ENCODE data around the gene INPP5E.

INPP5E gene

GRCh38 chr9:136473354-136473721 lies 33.7 kb upstream of the INPP5E start:
- no peak for DNase-seq (ENCODE audit: low read depth)

- no peak for DNase-seq (ENCODE audit: low read depth)
These were observed 33.2 kb upstream of the INPP5E start for GRCh38 chr9:136472640-136473353.

- DNase-seq (ENCODE audit: low read depth) = no peak
These were observed 32.3 kb upstream of the INPP5E start for GRCh38 chr9:136471802-136472487.

- no peak for DNase-seq (ENCODE audit: low read depth)
These were observed 31.3 kb upstream of the INPP5E start for GRCh38 chr9:136470792-136471469.

- DNase-seq (ENCODE audit: low read depth) = no peak
These were observed 30.7 kb upstream of the INPP5E start for GRCh38 chr9:136470356-136470755.

- DNase-seq (ENCODE audit: low read depth) = no peak
These were observed 28.1 kb upstream of the INPP5E start for GRCh38 chr9:136467766-136468165.

- no peak for DNase-seq (ENCODE audit: low read depth)
These were observed 26.5 kb upstream of the INPP5E start for GRCh38 chr9:136466155-136466541.

GRCh38 chr9:136465500-136466154 lies 26.0 kb upstream of the INPP5E start:
- DNase-seq (ENCODE audit: low read depth) = no peak

GRCh38 chr9:136464241-136464640 lies 24.6 kb upstream of the INPP5E start:
- DNase-seq (ENCODE audit: low read depth) = no peak

- no peak for DNase-seq (ENCODE audit: low read depth)
These were observed 23.9 kb upstream of the INPP5E start for GRCh38 chr9:136463578-136463977.

- DNase-seq (ENCODE audit: low read depth) = no peak
These were observed 23.0 kb upstream of the INPP5E start for GRCh38 chr9:136462664-136463063.

GRCh38 chr9:136460772-136461325 lies 21.2 kb upstream of the INPP5E start:
- no peak for DNase-seq (ENCODE audit: low read depth)

GRCh38 chr9:136459425-136459824 lies 19.8 kb upstream of the INPP5E start:
- DNase-seq (ENCODE audit: low read depth) = no peak

- DNase-seq (ENCODE audit: low read depth) = no peak
These were observed 17.7 kb upstream of the INPP5E start for GRCh38 chr9:136457326-136457725.

- no peak for DNase-seq (ENCODE audit: low read depth)
These were observed 16.6 kb upstream of the INPP5E start for GRCh38 chr9:136456258-136456657.

GRCh38 chr9:136455043-136456002 lies 15.7 kb upstream of the INPP5E start:
- DNase-seq (ENCODE audit: low read depth) = no peak

- DNase-seq (ENCODE audit: low read depth) = no peak
These were observed 14.6 kb upstream of the INPP5E start for GRCh38 chr9:136454026-136454796.

GRCh38 chr9:136453326-136453725 lies 13.7 kb upstream of the INPP5E start:
- no peak for DNase-seq (ENCODE audit: low read depth)

- DNase-seq (ENCODE audit: low read depth) = no peak
These were observed 11.7 kb upstream of the INPP5E start for GRCh38 chr9:136451221-136451877.

GRCh38 chr9:136448655-136449054 lies 9.0 kb upstream of the INPP5E start:
- DNase-seq (ENCODE audit: low read depth) = no peak

Data from activated gamma-delta T cell treated with anti-CD3 and anti-CD28 coated beads, Interleukin-2, amount 50 U/mL, for 16 hours (primary cell).